T-helper 1 cell treated with Interleukin-12 subunit alpha and Interleukin-12 subunit beta and Interleukin-4 antibody, amounts not matched to agents 30 ng/mL and 1 ng/mL, for 36 hours (primary cell): ENCODE measurements around the gene GTF2IRD1. TPM values are rescaled to one million over a fixed set of nuclear protein-coding genes. Genes with fewer than 3 reads are reported as not detected.
"Not testable (repeated sequence)": the region's sequence is repeated elsewhere in the genome, so short reads cannot be mapped to it uniquely, and the experiment has no call there.

Experiments used
- intact Hi-C: fragments of 100-400 bp; cut with micrococcal nuclease; formaldehyde crosslinking; loops from one replicate; pipeline ENCODE4 v1.15.1; 2024
- total RNA-seq: library from RNA; stranded (reverse); gene quantifications from 2 replicates; pipeline ENCODE4 v1.2.3, GENCODE V29; 2022

The GTF2IRD1 gene
- total RNA-seq, 1 donor from 2014 or later = 0.69 TPM

- intact Hi-C loops = no loop called here
Measured at GRCh38 chr7:74507538-74508319, 54.0 kb downstream of the GTF2IRD1 start.

- intact Hi-C loops = not testable (repeated sequence)
Measured at GRCh38 chr7:74509453-74509852, 55.7 kb downstream of the GTF2IRD1 start.

- intact Hi-C loops = no loop called here
Measured at GRCh38 chr7:74511345-74511744, 57.6 kb downstream of the GTF2IRD1 start.

- intact Hi-C loops = no loop called here
Measured at GRCh38 chr7:74512762-74513161, 59.1 kb downstream of the GTF2IRD1 start.

GRCh38 chr7:74514131-74514591 lies 60.5 kb downstream of the GTF2IRD1 start:
- intact Hi-C loops = no loop called here

GRCh38 chr7:74515276-74515675 lies 61.6 kb downstream of the GTF2IRD1 start:
- intact Hi-C loops = no loop called here

GRCh38 chr7:74516214-74516613 lies 62.5 kb downstream of the GTF2IRD1 start:
- intact Hi-C loops = no loop called here

GRCh38 chr7:74518041-74518440 lies 64.3 kb downstream of the GTF2IRD1 start:
- intact Hi-C loops = no loop called here

- intact Hi-C loops = no loop called here
Measured at GRCh38 chr7:74518654-74519053, 64.9 kb downstream of the GTF2IRD1 start.

- intact Hi-C loops = no loop called here
Measured at GRCh38 chr7:74519395-74519794, 65.7 kb downstream of the GTF2IRD1 start.

- intact Hi-C loops = no loop called here
Measured at GRCh38 chr7:74521855-74522254, 68.1 kb downstream of the GTF2IRD1 start.

- intact Hi-C loops = no loop called here
Measured at GRCh38 chr7:74522281-74522905, 68.7 kb downstream of the GTF2IRD1 start.

- intact Hi-C loops = no loop called here
Measured at GRCh38 chr7:74523015-74523414, 69.3 kb downstream of the GTF2IRD1 start.

- intact Hi-C loops = no loop called here
Measured at GRCh38 chr7:74525140-74525539, 71.4 kb downstream of the GTF2IRD1 start.

GRCh38 chr7:74525881-74526280 lies 72.2 kb downstream of the GTF2IRD1 start:
- intact Hi-C loops = no loop called here

- intact Hi-C loops = no loop called here
Measured at GRCh38 chr7:74526780-74527179, 73.1 kb downstream of the GTF2IRD1 start.

GRCh38 chr7:74527842-74528241 lies 74.1 kb downstream of the GTF2IRD1 start:
- intact Hi-C loops = no loop called here

- intact Hi-C loops = not testable (repeated sequence)
Measured at GRCh38 chr7:74528773-74529172, 75.1 kb downstream of the GTF2IRD1 start.

GRCh38 chr7:74535951-74536356 lies 82.2 kb downstream of the GTF2IRD1 start:
- intact Hi-C loops = no loop called here

GRCh38 chr7:74541937-74542336 lies 88.2 kb downstream of the GTF2IRD1 start:
- intact Hi-C loops = not testable (repeated sequence)

- intact Hi-C loops = no loop called here
Measured at GRCh38 chr7:74542558-74543117, 88.9 kb downstream of the GTF2IRD1 start.

- intact Hi-C loops = loop anchor here (5.0 kb wide), 2 partner anchors 98 to 128 kb away; no protein-coding TSS in a partner anchor
Measured at GRCh38 chr7:74544706-74545469, 91.2 kb downstream of the GTF2IRD1 start.
